OCI-LY7 (cell line): Measurements from ENCODE around the gene MOB3B.
A peak's percentile ranks its signal among the peaks of the same experiment; 100 is the strongest.

Experiments
- EZH2phosphoT487 ChIP-seq: fragments of 200-600 bp; sonication (generic); IDR thresholded peaks from 2 replicates; pipeline ENCODE4 v1.6.1; 2018; ENCODE audit warnings: low read depth, borderline replicate concordance, mild to moderate bottlenecking, mixed run types, antibody characterized with exemption, low read length, moderate library complexity, mixed read lengths
- TF ChIP-seq, protein P1 (sequence below): fragments of 200-600 bp; sonication (generic); conservative IDR thresholded peaks from 2 replicates; pipeline ENCODE4 v1.5.1; 2014; ENCODE audit warnings: mild to moderate bottlenecking, antibody characterized with exemption, low read length, moderate library complexity, mixed read lengths

DNA sequence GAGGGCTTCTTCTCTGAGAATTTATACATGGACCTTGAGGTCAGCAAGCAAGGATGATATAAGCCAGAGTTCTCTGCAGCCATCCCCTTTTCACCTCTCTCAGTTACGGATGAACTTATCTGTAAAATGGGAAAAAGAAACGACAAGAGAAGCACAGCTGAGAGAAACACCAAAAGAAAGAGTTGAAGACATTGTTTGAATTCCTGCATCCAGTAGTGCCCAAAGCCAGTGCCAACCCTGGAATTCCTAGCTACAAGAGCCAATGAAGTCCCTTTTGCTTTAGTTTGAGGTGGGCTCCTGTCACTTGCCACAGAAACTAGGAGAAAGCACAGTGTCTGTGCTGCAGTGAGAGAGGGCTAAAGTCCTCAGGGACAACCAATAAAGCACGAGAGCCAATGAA is 6.6 kb upstream of the MOB3B start:
- TF ChIP-seq, protein P1, sequence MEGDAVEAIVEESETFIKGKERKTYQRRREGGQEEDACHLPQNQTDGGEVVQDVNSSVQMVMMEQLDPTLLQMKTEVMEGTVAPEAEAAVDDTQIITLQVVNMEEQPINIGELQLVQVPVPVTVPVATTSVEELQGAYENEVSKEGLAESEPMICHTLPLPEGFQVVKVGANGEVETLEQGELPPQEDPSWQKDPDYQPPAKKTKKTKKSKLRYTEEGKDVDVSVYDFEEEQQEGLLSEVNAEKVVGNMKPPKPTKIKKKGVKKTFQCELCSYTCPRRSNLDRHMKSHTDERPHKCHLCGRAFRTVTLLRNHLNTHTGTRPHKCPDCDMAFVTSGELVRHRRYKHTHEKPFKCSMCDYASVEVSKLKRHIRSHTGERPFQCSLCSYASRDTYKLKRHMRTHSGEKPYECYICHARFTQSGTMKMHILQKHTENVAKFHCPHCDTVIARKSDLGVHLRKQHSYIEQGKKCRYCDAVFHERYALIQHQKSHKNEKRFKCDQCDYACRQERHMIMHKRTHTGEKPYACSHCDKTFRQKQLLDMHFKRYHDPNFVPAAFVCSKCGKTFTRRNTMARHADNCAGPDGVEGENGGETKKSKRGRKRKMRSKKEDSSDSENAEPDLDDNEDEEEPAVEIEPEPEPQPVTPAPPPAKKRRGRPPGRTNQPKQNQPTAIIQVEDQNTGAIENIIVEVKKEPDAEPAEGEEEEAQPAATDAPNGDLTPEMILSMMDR = 0 out of 2 replicates have a peak, but pooled peaks have one; percentile 11
- no peak for TF ChIP-seq EZH2phosphoT487
